ENCODE results near the gene ACTMAP. TPM values are rescaled to one million over a fixed set of nuclear protein-coding genes. Genes with fewer than 3 reads are reported as not detected.

The ACTMAP gene
- polyA plus RNA-seq, 1 of the 3 experiments (the other 2 are of a cell fraction) = 6.4 TPM

- ChIA-PET CTCF (no interaction called here), POLR2A (no interaction called here)
- DNase-seq = no peak
- H3K79me2 ChIP-seq (ENCODE audit: insufficient read depth) = peaks cover 15% of the 10 kb centered on the region
- peaks cover 5% of the 10 kb centered on the region for H4K20me1 ChIP-seq (ENCODE audit: insufficient read depth)
- 88% methylated on average over 4 of the region's 4 CpGs for WGBS (ENCODE audit: low lambda C conversion rate)
- H3F3A ChIP-seq (replicated peaks; ENCODE audit: insufficient read depth) = peaks cover 6% of the 10 kb centered on the region
- H3K9me2 ChIP-seq = no peaks in the 10 kb centered on the region
- H3K9ac ChIP-seq = no peak overlapping the region
- no peak overlapping the region for H2AFZ ChIP-seq (ENCODE audit: low read depth)
- no peak for TF ChIP-seq NRF1 (IDR thresholded peaks at IDR 0.05; ENCODE audit: low read depth, low read length)
- no peak for TF ChIP-seq JUND (IDR thresholded peaks at IDR 0.05)
- TF ChIP-seq MEF2A (IDR thresholded peaks at IDR 0.05; ENCODE audit: borderline replicate concordance, low read depth) = no peak
- no peak for TF ChIP-seq RFX5 (IDR thresholded peaks at IDR 0.05; ENCODE audit: low read length)
- TF ChIP-seq CTCF (IDR thresholded peaks at IDR 0.05) = no peak
- TF ChIP-seq EP300 (IDR thresholded peaks at IDR 0.05; ENCODE audit: borderline replicate concordance in 1 of 2, low read depth in 1 of 2, low read length in 1 of 2) = no peak
- no peak for TF ChIP-seq MXI1 (IDR thresholded peaks at IDR 0.05; ENCODE audit: low read depth, low read length)
- no peak for TF ChIP-seq TCF12 (IDR thresholded peaks at IDR 0.05)
- TF ChIP-seq FOXM1 (IDR thresholded peaks at IDR 0.05; ENCODE audit: low read depth) = no peak
- TF ChIP-seq NFIC (IDR thresholded peaks at IDR 0.05; ENCODE audit: borderline replicate concordance) = no peak
- no peak for TF ChIP-seq POLR2AphosphoS5 (IDR thresholded peaks at IDR 0.05; ENCODE audit: low read depth, low read length)
- TF ChIP-seq USF2 (IDR thresholded peaks at IDR 0.05; ENCODE audit: borderline replicate concordance, low read depth, low read length) = no peak
- no peak for TF ChIP-seq GABPA (IDR thresholded peaks at IDR 0.05; ENCODE audit: low read depth)
- no peak for TF ChIP-seq SMC3 (IDR thresholded peaks at IDR 0.05; ENCODE audit: low read depth, low read length)
- TF ChIP-seq ZBTB33 (IDR thresholded peaks at IDR 0.05; ENCODE audit: borderline replicate concordance, low read depth) = no peak
- TF ChIP-seq RXRA (IDR thresholded peaks at IDR 0.05; ENCODE audit: borderline replicate concordance, low read depth) = no peak
- no peak for TF ChIP-seq MAX (IDR thresholded peaks at IDR 0.05; ENCODE audit: low read depth)
- no peak for TF ChIP-seq EZH2phosphoT487 (IDR thresholded peaks at IDR 0.05; ENCODE audit: borderline replicate concordance, low read depth)
- TF ChIP-seq YY1 (IDR thresholded peaks at IDR 0.05; ENCODE audit: low read depth) = no peak
- H3K4me1 ChIP-seq (ENCODE audit: control insufficient read depth in 1 of 2, insufficient read depth in 2 of 2, low read depth in 1 of 2, low read length in 1 of 2) = peaks cover 9 to 18% of the 10 kb centered on the region in 2 experiments; a peak in 2 of 4 replicates
- H3K27ac ChIP-seq (ENCODE audit: low read depth in 2 of 2, low read length in 1 of 2) = no peak overlapping the region
- no peak overlapping the region for H3K4me2 ChIP-seq
- peaks cover 5 to 24% of the 10 kb centered on the region in 2 experiments for H3K36me3 ChIP-seq (replicated peaks in 1 of 2; ENCODE audit: control insufficient read depth in 1 of 2, insufficient read depth in 2 of 2, low read length in 1 of 2)
- no peak overlapping the region for H3K4me3 ChIP-seq (ENCODE audit: low read depth in 2 of 2, low read length in 1 of 2)
- H3K9me3 ChIP-seq = no peaks in the 10 kb centered on the region
- H3K27me3 ChIP-seq (ENCODE audit: insufficient read depth) = no peaks in the 10 kb centered on the region
These were observed 56.4 kb downstream of the ACTMAP start for GRCh38 chr19:40693896-40694295.

Measured in SK-N-SH (cell line).